GM12878 (cell line): ENCODE results near the gene PPP2R5C. TPM values are rescaled to one million over a fixed set of nuclear protein-coding genes. Genes with fewer than 3 reads are reported as not detected.

Experiments
- ATAC-seq: fragments of 200-7000 bp; cut with Tn5 transposase; 3 replicates; pipeline ENCODE4 v1.9.1; 2020; ENCODE audit warnings: mild to moderate bottlenecking, moderate library complexity
- BruUV-seq: library from RNA; stranded (reverse); fragments of 400-500 nt; replicated peaks from 2 replicates; lab custom pipeline; 2021; lab: Mats Ljungman, UMichigan
- CTCF ChIA-PET: fragments of 300-600 bp; sonication (Branson Sonifier 250); formaldehyde crosslinking; extraction: SDS; loops from one replicate; lab custom pipeline; 2021; ENCODE audit warnings: inconsistent platforms; lab: Yijun Ruan, JAX
- POLR2A ChIA-PET: fragments of 350-600 bp; formaldehyde crosslinking; extraction: SDS; loops from one replicate; lab custom pipeline; 2021; ENCODE audit warnings: inconsistent platforms; lab: Charles Lee
- RAD21 ChIA-PET: fragments of 300-600 bp; sonication (Branson Sonifier 250); formaldehyde crosslinking; loops from one replicate; lab custom pipeline; 2023; ENCODE audit warnings: antibody characterized with exemption; ENCODE audit not compliant: unreplicated experiment; lab: Charles Lee
- SMC1A ChIA-PET: fragments of 300-600 bp; sonication (Branson Sonifier 250); formaldehyde crosslinking; loops from one replicate; lab custom pipeline; 2023; ENCODE audit not compliant: unreplicated experiment, uncharacterized antibody; lab: Charles Lee
- DNase-seq: peaks from one replicate; pipeline ENCODE4 v3.0.0-alpha.2; 2011; ENCODE audit warnings: low read depth, low spot score
- FAIRE-seq: peaks from 3 replicates; lab custom pipeline; 2011; peaks lifted over from hg19 to GRCh38; lab: Jason Lieb, UNC
- H2AFZ ChIP-seq: 2 replicates; pipeline ENCODE4 v1.6.0; 2011; ENCODE audit warnings: low read depth, low read length, control low read depth; ENCODE audit not compliant: control insufficient read depth
- H3K27ac ChIP-seq: 2 replicates; pipeline ENCODE4 v1.5.1; 2011; ENCODE audit warnings: control low read depth; ENCODE audit not compliant: control insufficient read depth, insufficient read depth
- H3K27me3 ChIP-seq, 2 experiments: replicated peaks in 1 of 2; 2 replicates each; pipeline versions ENCODE4 v1.6.0 to v1.6.1; 2011; ENCODE audit warnings: low read length in 1 of 2; ENCODE audit not compliant: control insufficient read depth in 2 of 2, insufficient read depth in 2 of 2
- H3K36me3 ChIP-seq, 2 experiments: 2 replicates each; pipeline ENCODE4 v1.5.1; 2011; ENCODE audit warnings: low read length in 1 of 2; ENCODE audit not compliant: control insufficient read depth in 2 of 2, insufficient read depth in 2 of 2
- H3K4me1 ChIP-seq: 2 replicates; pipeline ENCODE4 v1.6.1; 2011; ENCODE audit warnings: mild to moderate bottlenecking, low read length, moderate library complexity, mixed read lengths; ENCODE audit not compliant: control insufficient read depth, insufficient read depth
- H3K4me2 ChIP-seq: 2 replicates; pipeline ENCODE4 v1.6.0; 2011; ENCODE audit warnings: control low read depth; ENCODE audit not compliant: control insufficient read depth, insufficient read depth
- H3K4me3 ChIP-seq: fragments of 200-600 bp; sonication (generic); 2 replicates; pipeline ENCODE4 v1.5.1; 2016
- H3K79me2 ChIP-seq: 2 replicates; pipeline ENCODE4 v1.6.0; 2011; ENCODE audit warnings: low read length; ENCODE audit not compliant: control insufficient read depth, insufficient read depth
- H3K9ac ChIP-seq: 2 replicates; pipeline ENCODE4 v1.8.0; 2011; ENCODE audit warnings: low read length, control low read depth, mixed read lengths; ENCODE audit not compliant: control insufficient read depth, insufficient read depth
- H3K9me3 ChIP-seq: replicated peaks from 3 replicates; pipeline ENCODE4 v1.5.1; 2011; ENCODE audit warnings: mild to moderate bottlenecking, low read length; ENCODE audit not compliant: control insufficient read depth, insufficient read depth
- H4K20me1 ChIP-seq: 2 replicates; pipeline ENCODE4 v1.6.0; 2011; ENCODE audit not compliant: control insufficient read depth, insufficient read depth
- WGBS: methylation state at CpG from one replicate; pipeline ENCODE4 v1.1.6; 2016; ENCODE audit warnings: low lambda C conversion rate; ENCODE audit not compliant: insufficient replicate concordance, insufficient coverage; ENCODE audit errors: missing lambda C conversion rate; 5-methylcytosine and 5-hydroxymethylcytosine counted together
- in situ Hi-C: fragments of 300-500 bp; cut with MboI; formaldehyde crosslinking; loops from 9 replicates; pipeline ENCODE4 v1.14.3; 2018; ENCODE audit warnings: mixed read lengths
- intact Hi-C: fragments of 100-400 bp; cut with micrococcal nuclease; formaldehyde crosslinking; loops from one replicate; pipeline ENCODE4 v1.14.2; 2022; ENCODE audit not compliant: unreplicated experiment
- polyA plus RNA-seq, 11 experiments: library from polyadenylated mRNA; depleted of rRNA in 4 of 11; unstranded in 6 of 11; stranded (reverse) in 5 of 11; fragments of >200 nt; fragmentation: Nextera tagmentation in 4 of 11; fragmentation: Illumina TruSeq in 1 of 11; extraction: Ambion mirVana in 4 of 11; extraction: Trizol in 1 of 11; gene quantifications; 1 replicate in 1 of 11; 2 replicates in 10 of 11; pipeline versions ENCODE4 v1.2.1 to v1.2.3, GENCODE V29; 2011 to 2016; ENCODE audit warnings: inconsistent platforms in 2 of 11, missing spikeins in 2 of 11, low read depth in 1 of 11
- total RNA-seq, 4 experiments: library from RNA; depleted of rRNA in 3 of 4; stranded (reverse); fragments of >200 nt in 3 of 4; fragmentation: Illumina TruSeq in 1 of 4; extraction: Trizol in 1 of 4; gene quantifications; 2 replicates each; pipeline versions ENCODE4 v1.2.1 to v1.2.3, GENCODE V29; 2013 to 2021
- TF ChIP-seq, protein P1 (sequence below): fragments of 450-650 bp; IDR thresholded peaks from 2 replicates; pipeline ENCODE4 v1.6.1; 2016; ENCODE audit warnings: mild to moderate bottlenecking
- TF ChIP-seq, protein P2 (sequence below): IDR thresholded peaks from 2 replicates; pipeline ENCODE4 v1.6.1; 2011; ENCODE audit warnings: borderline replicate concordance, low read depth, mild to moderate bottlenecking, moderate library complexity, mixed read lengths, low read length; ENCODE audit not compliant: insufficient read depth; ENCODE audit errors: extremely low read length

The PPP2R5C gene
- total and polyA plus RNA-seq, 10 of the 15 experiments (the other 5 are each of a cell fraction or from before 2014, with no cell fraction given) = 106 to 199 (median 144) TPM

DNA sequence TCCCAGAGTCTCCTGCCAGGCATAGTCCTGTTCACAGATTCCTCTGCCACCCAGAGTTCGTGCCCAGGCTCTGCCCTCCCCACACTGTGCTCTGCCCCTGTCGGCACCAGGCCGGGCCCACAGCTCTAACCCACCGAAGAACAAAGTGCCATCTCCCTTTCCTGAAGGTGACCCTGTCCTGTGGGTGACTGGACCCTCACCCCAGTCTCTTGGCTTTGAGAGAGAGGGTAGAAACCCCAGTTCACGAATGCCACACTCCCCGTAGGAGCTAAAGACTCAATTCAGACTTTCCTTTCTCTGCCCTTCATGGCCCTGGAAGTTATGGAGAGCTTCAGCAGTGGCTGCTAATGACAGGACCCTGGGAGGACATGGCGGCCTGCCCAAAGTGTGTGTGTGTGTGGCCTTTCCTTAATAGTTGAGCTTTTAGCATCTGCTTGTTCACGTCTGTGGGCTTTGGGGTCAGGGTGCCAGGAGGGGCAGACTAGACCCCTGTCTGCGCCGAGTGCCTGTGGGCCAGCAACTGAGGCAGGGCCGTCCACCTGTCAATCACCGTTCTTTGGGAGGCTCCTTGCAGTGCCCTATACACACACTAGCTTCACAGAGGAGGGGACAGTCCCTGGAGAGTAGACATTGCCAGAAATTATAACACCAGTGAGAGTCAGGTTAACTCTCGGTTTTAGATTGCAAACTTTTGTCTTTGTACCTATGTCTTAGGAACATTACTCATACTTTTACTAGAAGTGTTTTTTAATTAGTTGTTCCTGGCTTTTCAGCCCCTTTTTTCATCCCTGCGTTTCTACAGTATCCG, 118.2 kb downstream of the PPP2R5C start:
- Histone ChIP-seq H3K79me2 (peaks cover 46% of the 10 kb centered on the region), H3K9me3 (no peaks in the 10 kb centered on the region), H4K20me1 (no peaks in the 10 kb centered on the region; the same call in 1 of the 2 replicates), H3K36me3 (peaks cover 18 to 20% of the 10 kb centered on the region in 2 experiments), H3K9ac (no peak overlapping the region), H2AFZ (no peak overlapping the region), H3K27me3 (no peaks in the 10 kb centered on the region), H3K27ac (peak overlapping the region; percentile 38; the same call in 1 of the 2 replicates), H3K4me1 (peaks cover 46% of the 10 kb centered on the region), H3K4me3 (no peak overlapping the region), H3K4me2 (no peak overlapping the region)
- WGBS = 77% methylated on average over 15 of the region's 15 CpGs
- DNase-seq (no peak), ATAC-seq (no peak), FAIRE-seq (no peak)
- POLR2A ChIA-PET = interaction anchor here (0.8 to 1.6 kb wide), 3 partner anchors 55 to 70 kb away, joined by 3 to 7 read pairs (median 3); no protein-coding TSS in a partner anchor
- SMC1A ChIA-PET = interaction anchor here (0.6 to 2.5 kb wide), 9 partner anchors 30 to 115 kb away, joined by 3 to 6 read pairs (median 5); no protein-coding TSS in a partner anchor
- in situ Hi-C loops (no loop called here), intact Hi-C loops (loop anchor here (5.0 kb wide), 1 partner anchor 37 kb away; no protein-coding TSS in a partner anchor)
- RAD21 ChIA-PET = interaction anchor here (1.3 to 2.8 kb wide), 3 partner anchors 18 to 70 kb away, joined by 3 to 10 read pairs (median 8); no protein-coding TSS in a partner anchor
- TF ChIP-seq, protein P1, sequence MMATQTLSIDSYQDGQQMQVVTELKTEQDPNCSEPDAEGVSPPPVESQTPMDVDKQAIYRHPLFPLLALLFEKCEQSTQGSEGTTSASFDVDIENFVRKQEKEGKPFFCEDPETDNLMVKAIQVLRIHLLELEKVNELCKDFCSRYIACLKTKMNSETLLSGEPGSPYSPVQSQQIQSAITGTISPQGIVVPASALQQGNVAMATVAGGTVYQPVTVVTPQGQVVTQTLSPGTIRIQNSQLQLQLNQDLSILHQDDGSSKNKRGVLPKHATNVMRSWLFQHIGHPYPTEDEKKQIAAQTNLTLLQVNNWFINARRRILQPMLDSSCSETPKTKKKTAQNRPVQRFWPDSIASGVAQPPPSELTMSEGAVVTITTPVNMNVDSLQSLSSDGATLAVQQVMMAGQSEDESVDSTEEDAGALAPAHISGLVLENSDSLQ = peak; percentile 70; the same call in 1 of the 2 replicates
- TF ChIP-seq, protein P2, sequence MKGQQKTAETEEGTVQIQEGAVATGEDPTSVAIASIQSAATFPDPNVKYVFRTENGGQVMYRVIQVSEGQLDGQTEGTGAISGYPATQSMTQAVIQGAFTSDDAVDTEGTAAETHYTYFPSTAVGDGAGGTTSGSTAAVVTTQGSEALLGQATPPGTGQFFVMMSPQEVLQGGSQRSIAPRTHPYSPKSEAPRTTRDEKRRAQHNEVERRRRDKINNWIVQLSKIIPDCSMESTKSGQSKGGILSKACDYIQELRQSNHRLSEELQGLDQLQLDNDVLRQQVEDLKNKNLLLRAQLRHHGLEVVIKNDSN = no peak
- no TSS peak for BruUV-seq
- CTCF ChIA-PET = interaction anchor here (0.7 to 1.6 kb wide), 10 partner anchors 12 to 173 kb away, joined by 3 to 6 read pairs (median 4); no protein-coding TSS in a partner anchor
